Stimulated activated CD4-positive, alpha-beta T cell treated with anti-CD3 and anti-CD28 coated beads, Interleukin-1b, Interleukin-23, amount 100 ng/mL, for 1 hour (primary cell): Measurements from ENCODE around the gene CBLB.

Source experiments
- DNase-seq, 2 donors: peaks; one replicate each; pipeline ENCODE4 v3.0.0-alpha.2; 2020; ENCODE audit warnings: low read depth in 2 of 2

CBLB gene

DNA sequence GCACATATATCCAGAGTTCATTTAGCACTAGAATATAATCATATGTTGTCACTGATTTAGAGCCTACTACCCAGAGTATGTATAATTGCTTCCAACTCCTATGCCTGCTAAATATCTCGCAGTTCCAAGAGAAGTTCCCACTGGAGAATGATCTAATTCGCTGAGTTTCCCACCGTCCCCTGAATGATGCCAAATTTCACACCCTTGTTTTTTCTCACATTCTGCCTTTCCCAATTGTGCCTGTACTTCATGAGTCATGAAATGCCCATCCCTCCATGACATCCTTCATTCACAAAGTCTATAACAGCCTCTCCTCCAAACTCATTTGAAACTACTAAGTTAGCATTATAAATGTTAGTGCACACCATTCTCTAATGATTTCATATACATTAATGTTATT, 177.2 kb downstream of the CBLB start:
- DNase-seq = no peak

DNA sequence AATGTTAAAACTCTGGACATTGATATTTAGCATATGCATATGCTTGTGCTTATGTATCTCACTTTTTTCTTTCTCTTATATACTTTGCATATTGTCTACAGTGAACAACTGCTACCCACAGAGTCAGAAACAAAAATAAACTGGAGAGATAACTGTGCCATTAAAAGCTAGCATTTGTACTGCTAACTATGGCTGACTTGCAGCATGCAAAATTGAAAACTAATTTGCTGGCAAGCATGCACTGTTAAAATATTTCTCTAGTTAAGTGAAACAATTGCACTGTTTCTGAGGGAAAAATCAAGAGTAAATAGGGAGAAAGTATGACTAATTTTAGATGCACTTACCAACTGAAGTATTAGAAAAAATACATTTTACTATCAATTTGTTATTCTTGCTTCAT, 177.8 kb downstream of the CBLB start:
- DNase-seq = no peak

DNA sequence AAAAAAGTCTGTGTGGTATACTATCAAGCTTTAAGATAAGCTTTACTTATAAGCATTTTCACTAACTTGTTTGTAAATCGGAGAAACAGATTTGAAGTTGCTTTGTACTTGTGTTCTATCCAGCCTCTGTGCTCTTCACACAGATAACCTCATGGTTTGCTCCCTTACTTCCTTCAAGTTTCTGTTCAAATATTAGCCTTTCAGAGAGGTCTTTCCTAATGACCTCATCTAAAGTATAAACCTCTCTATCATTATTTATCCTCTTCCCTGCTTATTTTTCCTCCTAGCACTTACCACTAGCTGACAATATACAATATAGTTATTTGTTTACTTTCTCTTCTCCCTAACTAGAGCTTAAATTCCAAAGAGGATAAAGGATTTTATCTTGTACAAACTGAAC, 180.0 kb downstream of the CBLB start:
- no peak for DNase-seq

DNA sequence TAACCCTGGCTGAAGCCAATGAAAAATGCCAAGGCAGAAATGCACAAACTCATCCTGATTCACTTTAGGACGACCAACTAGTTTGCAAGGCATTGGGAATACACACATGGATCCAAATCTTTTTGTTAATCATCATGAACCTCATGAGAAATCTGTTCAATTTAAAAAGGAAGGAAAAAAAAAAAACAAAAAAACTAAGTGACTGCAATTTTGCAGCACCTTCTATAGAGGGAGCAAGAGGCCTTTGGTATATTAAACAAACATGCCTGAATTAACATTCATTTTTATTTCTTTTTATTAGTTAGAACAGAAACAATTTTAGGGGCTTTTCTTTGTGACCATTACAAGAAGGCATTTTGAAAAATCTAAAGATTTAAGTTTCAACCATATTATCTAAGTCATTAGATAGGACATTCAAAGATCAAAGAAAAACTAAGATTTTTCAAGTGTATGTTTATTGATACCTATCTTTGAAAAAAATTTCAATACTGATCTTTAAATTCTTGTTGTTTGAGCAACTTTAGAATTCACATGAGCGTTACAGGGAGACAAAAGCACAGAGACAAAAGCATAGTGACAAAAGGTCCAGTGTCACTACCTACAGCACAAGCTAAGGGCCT, 182.4 kb downstream of the CBLB start:
- no peak for DNase-seq

DNA sequence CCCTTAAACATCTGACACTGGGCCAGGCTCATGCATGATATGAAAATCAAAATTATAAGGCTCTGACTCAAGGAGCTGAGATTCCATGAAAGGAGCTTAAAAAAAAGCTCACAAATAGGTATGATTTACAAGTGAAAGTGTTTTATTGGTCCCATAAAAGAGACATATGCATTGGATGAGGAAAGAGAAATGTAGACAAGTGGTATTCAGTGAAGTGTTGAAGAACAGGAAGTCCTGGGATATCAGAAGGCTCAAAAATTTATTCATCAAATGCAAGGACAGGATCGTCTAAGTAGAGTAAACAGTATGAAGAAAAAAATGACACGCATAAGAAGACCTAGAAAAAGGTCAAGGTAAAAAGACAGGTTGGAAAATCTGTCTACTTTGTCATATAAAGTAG, 188.9 kb downstream of the CBLB start:
- DNase-seq = no peak

DNA sequence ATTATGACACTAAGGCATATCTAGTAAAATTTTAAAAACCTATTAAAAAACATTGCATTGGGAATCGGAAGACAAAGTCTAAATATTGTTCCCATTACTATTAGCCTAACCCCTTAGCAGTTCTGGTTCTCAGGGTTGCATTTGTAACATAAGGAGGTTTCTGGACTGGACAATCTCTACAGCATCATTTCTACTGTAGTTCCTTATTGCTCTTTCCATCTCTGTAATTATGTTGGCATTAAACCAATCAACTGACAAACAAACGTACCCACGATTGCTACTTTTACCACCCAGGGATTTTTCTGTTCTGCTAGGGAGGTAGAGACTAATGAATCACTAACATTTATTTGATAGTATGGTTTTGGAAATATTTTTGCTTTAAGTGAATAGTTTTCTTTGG, 190.8 kb downstream of the CBLB start:
- no peak for DNase-seq

DNA sequence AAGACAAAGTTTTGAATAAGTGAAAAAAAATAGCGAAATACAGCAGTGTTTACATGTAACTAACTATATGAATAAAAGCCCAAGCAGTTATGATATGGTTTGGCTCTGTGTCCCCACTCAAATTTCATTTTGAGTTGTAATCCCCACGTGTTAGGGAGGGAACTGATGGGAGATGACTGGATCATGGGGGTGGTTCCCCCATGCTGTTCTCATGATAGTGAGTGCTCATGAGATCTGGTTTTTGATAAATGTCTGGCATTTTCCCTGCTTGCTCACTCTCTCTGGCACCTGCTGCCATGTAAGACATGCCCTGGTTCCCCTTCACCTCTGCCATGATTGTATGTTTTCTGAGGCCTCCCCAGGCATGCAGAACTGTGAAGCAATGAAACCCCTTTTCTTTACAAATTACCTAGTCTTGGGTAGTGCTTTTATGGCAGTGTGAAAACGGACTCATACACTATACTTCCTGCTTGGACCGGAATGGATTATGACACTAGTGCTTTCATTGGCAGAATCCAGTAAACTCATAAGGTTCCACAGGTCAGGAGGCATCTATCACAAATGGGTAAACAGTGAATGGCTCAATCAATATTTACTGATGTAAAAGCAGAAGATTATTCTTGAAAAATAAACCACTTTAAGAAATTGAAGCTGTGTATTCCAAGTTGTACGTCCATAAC, 192.1 kb downstream of the CBLB start:
- peak in 1 of 2 donors; percentile 1 for DNase-seq

DNA sequence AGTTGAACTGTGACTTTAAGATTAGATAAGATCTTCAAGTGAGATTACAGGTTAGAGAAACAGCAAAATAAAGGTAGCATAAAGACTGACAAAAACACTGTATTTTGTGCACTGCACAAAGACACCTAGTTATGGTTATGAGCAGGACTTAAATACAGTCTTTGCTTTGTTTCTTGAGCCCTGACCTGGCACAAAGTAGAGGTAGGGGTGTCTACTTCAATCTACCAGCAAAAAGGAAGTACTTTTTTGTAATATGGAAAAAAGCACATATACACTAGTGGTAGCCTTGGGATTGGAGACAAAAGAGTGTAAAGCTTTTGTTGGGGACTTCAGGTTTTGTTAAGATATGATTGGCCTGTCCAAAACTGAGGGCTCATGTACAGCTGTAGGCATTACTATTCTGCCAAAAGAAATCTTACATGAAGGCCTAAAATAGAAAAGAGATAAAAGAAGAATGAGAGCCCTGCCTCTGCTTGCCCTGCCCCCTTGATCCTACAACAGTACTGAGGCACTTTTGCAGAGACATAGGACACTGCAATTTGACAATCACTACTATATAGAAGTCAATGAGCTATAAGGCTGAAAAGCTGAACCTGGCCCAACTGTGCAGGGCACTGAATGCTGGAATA, 194.3 kb downstream of the CBLB start:
- DNase-seq = no peak

DNA sequence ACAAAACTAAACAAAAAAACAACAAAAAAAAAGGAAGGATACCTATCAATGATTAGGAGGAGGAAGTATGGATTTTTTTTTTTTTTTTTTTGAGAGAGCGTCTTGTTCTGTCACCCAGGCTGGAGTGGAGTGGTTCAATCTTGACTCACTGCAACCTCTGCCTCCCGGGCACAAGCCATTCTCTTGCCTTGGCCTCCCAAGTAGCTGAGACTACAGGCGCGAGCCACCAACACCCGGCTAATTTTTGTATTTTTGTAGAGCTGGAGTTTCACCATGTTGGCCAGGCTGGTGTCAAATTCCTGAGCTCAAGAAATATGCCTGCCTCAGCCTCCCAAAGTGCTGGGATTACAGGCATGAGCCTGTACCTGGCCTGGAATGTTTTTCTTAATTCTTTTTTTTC, 195.8 kb downstream of the CBLB start:
- no peak for DNase-seq

DNA sequence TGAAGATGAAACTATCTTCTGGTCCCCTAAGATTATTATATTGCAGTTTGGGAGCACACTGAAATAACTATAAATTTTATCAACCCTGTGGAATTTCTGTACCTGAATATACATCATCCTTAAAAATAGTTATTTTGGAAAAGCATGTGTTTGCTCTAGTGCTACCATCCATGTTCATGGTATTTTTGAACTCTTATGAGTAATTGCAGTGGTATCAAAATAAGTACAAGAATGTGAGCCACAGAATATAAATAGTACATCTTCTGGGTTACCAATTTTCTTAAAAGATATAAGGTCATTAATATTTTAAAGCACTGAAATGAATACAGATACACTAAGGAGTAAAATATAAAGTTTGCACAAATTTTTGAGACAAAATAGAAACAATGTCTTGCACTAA, 206.5 kb downstream of the CBLB start:
- DNase-seq = no peak

DNA sequence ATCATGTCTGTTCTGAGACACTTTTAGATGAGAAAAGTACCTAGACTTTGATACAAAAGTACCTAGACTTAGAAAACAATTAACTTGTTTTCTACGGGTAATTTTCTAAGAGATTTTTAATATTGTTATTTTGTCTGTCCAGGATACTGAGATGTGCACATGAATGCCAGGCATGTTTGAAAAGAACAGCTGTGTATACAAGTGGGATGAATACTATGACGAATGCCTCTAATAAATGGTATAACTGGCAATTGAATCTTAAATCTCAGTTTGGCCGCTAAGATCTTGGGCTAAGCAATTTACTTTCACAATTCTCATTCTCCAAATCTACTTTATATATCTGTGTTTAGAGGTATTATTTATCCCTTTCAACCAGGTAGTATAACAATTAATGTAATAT, 207.4 kb downstream of the CBLB start:
- no peak for DNase-seq

DNA sequence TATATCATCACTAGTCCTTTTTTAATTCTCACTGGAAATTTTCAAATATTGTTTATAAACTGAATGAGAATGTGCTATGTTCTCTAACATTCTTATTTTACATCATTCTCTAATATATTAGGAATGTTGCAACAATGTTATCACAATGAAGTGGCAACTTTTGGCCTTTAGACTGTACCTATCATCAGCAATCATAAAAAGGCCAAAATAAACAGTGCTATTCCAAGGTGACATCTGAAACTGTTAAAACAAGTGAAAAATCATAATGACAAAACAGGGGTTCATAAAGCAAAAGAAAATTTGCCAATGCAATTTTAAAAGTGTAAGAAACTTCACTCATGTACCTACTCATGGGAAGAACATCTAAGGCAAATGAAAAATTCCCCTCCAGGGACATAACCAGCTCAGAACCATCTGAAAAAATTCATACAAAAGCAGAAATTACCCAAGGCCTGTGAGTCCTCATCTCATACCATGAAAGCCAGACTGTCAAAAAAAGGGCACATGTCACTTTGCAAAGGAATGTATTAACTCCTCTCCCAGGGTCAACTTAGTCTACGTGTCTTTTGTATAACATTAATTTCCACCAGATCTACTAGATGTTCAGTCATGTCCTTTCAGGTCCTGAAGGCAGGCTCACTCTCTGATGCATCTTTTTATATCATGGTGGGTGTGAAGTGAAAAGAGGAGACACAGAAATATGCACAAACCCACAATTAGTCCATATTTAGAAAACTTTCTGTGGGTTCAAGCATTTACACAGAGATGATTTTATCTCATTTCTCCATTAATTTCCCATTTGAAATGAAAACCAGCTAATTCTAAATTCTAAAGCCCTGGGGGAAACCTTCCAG, 211.9 kb downstream of the CBLB start:
- DNase-seq = no peak

DNA sequence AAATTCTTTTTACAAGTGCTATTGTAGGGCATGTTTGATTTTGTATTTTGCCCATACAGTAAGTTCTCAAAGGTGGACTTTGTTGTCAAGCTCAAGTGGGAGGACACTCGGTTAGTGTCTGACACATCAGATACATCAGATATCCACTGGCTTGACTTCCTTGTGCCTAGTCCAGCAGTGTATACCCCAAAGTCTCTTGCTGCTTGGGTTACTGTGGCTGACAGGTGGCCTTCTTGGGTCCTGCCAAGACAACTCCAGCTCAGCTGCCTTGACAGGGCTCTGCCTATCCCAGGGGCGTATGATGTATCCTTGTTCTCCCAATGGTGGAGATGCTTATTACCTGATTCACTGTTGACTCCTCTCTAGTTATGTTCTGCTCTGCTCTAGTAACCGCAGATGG, 214.9 kb downstream of the CBLB start:
- DNase-seq = no peak

DNA sequence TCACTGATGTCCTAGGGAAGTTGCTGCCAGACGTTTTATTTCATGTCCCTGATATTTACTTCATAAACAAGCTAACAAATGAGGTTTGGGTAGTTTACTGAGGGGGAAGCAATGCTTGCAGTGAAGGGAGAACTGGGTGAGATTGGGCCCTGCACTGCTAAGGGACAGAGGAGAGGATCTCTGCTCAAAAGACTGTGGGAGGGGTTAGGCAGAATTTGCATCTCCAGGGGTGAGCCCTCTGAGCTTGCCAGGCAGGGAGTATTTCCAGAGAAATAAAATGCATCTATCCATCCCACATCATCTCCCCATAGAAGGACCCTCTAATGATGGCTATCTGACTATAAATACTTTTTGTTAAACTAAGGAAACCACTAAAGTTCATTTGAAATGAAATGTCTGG, 215.6 kb downstream of the CBLB start:
- DNase-seq = no peak

DNA sequence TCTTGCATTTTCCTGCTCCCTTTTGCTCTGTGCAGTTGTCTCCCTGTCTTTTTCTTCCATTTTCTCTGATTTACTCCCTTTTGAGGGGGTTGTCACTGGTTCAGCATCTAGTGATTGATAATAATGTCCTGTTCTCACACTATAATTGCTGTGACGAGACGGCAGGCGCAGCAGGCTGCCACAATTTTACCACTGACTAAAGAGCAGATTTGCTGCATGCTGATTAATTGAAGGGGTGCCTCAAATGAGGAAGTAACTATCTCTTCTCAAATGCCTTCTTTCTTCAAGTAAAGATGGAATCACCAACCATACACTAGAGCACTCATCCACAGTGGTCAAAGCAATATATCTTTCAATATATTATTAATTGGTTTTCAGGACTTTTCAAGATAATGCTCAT, 219.3 kb downstream of the CBLB start:
- no peak for DNase-seq

DNA sequence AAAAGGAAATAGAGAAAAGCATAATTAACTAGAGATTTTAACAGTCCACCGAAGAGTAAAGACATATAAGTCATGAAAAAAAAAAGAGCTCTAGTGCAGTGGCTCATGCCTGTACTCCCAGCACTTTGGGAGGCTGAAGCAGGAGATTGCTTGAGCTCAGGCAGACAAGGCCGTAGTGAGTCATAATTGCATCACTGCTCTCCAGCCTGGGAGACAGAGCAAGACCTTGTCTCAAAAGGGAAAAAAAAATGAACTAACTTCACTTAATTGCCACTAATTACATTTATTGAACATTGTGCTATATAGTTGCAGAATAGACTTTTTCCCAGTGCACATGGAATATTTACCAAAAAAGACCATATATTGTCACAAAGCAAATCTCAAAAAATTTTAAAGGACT, 221.8 kb downstream of the CBLB start:
- DNase-seq = no peak

DNA sequence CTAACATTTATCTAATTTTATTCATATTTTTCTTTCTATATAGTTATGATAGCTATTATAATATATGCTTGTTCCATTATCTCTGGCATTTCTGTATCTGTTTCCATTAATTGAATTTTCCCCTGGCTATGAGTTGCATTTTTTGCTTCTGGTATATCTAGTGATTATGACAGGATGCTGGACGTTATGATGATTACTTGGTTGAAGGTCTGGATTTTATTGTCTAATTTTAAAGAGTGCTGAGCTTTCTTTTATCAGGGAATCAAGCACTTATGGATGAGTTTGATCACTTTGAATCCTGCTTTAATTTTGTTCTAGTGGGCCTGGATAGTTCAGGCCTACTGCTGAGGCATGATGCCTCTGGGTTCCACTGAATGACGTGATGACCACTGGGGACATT, 229.7 kb downstream of the CBLB start:
- DNase-seq = no peak

DNA sequence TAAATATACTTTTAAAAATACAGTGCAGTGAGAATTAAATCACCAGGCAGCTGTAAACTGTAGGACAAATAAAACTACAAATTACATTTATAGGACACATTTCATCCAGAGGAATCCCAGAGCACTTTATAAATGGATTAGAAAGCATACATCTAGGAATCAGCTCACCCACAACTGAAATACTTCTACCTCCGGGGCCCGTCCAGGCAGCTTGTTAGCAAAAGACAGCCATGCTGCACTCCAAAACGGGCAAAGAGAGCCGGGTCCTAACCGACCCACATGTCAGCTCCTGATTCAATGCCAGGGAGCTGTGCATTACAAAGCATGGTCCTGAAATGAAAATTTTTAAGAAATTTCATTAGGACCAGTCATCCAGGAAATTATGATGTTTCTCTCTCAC, 234.1 kb downstream of the CBLB start:
- DNase-seq = no peak

DNA sequence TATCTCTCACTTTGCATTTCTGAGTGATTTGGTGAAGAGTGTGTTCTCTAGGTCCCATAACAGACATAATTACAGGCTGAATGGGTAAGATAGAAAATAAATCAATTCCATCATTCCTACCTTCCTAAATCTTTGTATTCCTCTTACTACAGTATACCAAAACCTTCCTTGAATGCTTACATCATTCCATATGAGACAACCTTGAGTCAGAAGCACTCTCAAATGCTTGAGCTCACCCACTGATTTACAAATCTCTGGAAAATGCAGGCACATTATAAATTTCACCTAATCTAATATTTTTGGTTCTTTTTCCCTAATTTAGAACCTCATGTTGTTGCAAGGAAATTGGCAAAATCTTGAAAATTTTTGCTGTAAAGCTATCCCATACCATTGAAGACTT, 239.1 kb downstream of the CBLB start:
- DNase-seq = no peak

DNA sequence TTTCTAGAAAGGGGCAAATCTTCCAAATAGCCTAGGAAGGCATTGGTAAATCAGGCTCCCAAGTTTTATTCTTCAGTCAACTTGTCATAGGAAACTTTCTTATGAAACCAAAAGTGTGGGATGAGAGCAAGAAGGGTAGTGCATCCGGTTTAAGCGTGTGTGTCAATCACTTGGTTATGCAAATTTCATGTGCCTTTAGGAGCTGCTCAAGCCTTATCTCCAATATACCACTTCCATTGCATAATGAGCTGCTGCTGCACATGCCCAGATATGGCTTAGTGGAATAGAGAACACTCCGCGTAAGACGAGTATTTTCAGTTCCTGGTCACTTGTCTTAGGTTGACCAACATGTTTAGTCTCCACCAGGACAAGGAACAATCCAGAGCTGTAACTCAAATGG, 242.1 kb downstream of the CBLB start:
- DNase-seq = no peak

DNA sequence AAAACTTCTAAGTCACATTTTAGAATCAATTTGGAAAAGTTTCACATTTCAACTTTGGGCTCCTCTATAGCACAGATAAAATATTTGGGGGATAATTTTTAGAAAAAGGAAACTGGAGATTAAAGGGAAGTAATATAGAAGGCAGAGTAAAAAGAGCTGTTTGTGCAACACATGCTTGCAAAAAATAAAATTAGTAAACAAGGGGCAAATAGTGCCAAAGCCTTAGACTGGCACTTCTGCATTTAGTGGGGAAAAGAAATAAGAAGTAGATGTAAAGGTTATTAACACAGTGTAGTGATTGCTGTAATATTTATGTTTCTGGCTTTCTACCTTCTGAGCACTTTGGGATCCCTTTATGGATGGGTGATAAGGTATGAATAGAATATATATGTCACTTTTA, 246.6 kb downstream of the CBLB start:
- DNase-seq = no peak

DNA sequence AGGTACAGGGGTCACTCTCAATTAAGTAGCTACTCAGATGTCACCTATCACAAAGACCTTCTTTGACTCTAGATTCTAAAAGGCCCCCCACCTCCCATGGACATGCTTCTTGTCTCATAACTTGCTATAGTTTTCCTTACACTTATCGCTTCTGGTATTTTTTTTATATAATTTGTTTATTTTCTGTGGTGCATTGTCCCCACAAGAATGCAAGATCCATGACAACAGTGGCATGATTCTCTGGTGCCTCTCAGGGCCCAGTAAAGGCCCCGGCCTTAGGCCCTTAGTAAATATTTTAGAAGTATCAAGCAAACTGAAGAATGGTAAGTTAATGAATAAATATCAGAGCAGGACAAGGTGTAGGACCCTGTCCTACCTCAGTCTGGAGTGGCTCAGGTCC, 248.6 kb downstream of the CBLB start:
- DNase-seq = no peak

DNA sequence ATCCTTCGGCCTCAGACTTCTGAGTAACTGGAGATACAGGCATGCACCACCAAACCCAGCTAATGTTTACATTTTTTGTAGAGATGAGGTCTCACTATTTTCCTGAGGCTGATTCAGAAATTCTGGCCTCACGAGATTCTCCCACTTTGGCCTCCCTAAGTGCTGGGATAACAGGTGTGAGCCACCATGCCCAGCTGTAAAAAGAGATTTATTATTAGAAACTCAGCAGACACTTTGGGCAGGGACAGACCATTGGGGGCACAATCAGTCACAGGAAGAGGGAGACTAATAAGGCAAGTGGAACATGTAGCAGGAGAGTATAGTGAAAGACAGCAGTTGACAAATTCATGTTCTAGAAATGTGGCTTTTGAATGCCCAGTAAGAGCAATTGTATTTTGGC, 249.2 kb downstream of the CBLB start:
- no peak for DNase-seq
